Measurements from ENCODE around the gene TANK.
"Not testable (repeated sequence)": the region's sequence is repeated elsewhere in the genome, so short reads cannot be mapped to it uniquely, and the experiment has no call there.

TANK gene

GRCh38 chr2:161178756-161179155 lies 18.5 kb downstream of the TANK start:
- TF ChIP-seq SNAI2 (CRISPR knock-in tag; IDR thresholded peaks at IDR 0.05), result no peak
- TF ChIP-seq TOX (CRISPR knock-in tag; IDR thresholded peaks at IDR 0.05; ENCODE audit: borderline replicate concordance), result no peak
- no peak for TF ChIP-seq ZFP3 (CRISPR knock-in tag; IDR thresholded peaks at IDR 0.05)
- no peak for TF ChIP-seq PPARA (CRISPR knock-in tag; IDR thresholded peaks at IDR 0.05; ENCODE audit: borderline replicate concordance)
- TF ChIP-seq PATZ1 (CRISPR knock-in tag; IDR thresholded peaks at IDR 0.05; ENCODE audit: borderline replicate concordance), result no peak
- TF ChIP-seq ZNF70 (CRISPR knock-in tag; IDR thresholded peaks at IDR 0.05), result no peak
- TF ChIP-seq RARB (CRISPR knock-in tag; IDR thresholded peaks at IDR 0.05), result no peak
- no peak for TF ChIP-seq CSDC2 (CRISPR knock-in tag; IDR thresholded peaks at IDR 0.05)
- TF ChIP-seq ESRRG (CRISPR knock-in tag; IDR thresholded peaks at IDR 0.05), result no peak
- no peak for TF ChIP-seq GLIS3 (CRISPR knock-in tag; IDR thresholded peaks at IDR 0.05)
- no peak for TF ChIP-seq ZFP30 (CRISPR knock-in tag; IDR thresholded peaks at IDR 0.05)
- no peak for TF ChIP-seq CREB5 (CRISPR knock-in tag; IDR thresholded peaks at IDR 0.05; ENCODE audit: low read depth)
- no peak for ATAC-seq

- no peak for TF ChIP-seq GLIS3 (CRISPR knock-in tag; IDR thresholded peaks at IDR 0.05)
These were observed 29.8 kb downstream of the TANK start for GRCh38 chr2:161190050-161190449.

GRCh38 chr2:161195602-161196001 lies 35.4 kb downstream of the TANK start:
- not testable (repeated sequence) for ATAC-seq

More at GRCh38 chr2:161190050-161190449, 29.8 kb downstream of the TANK start:
- no peak for ATAC-seq

- ATAC-seq, result no peak
- TF ChIP-seq ZNF565 (CRISPR knock-in tag; conservative IDR thresholded peaks at IDR 0.05; ENCODE audit: low read depth) (no peak), BACH2 (CRISPR knock-in tag; IDR thresholded peaks at IDR 0.05; ENCODE audit: borderline replicate concordance) (no peak), ZFP3 (CRISPR knock-in tag; IDR thresholded peaks at IDR 0.05) (no peak), PPARA (CRISPR knock-in tag; IDR thresholded peaks at IDR 0.05; ENCODE audit: borderline replicate concordance) (no peak), TOX (CRISPR knock-in tag; IDR thresholded peaks at IDR 0.05; ENCODE audit: borderline replicate concordance) (no peak), ZC3H10 (CRISPR knock-in tag; IDR thresholded peaks at IDR 0.05) (no peak)
These were observed 39.9 kb downstream of the TANK start for GRCh38 chr2:161199912-161200701.

GRCh38 chr2:161204846-161205245 lies 44.6 kb downstream of the TANK start:
- TF ChIP-seq PPARA (CRISPR knock-in tag; IDR thresholded peaks at IDR 0.05; ENCODE audit: borderline replicate concordance) (no peak), ISL1 (CRISPR knock-in tag; IDR thresholded peaks at IDR 0.05) (no peak), CSRNP3 (CRISPR knock-in tag; IDR thresholded peaks at IDR 0.05) (no peak), TCF4 (CRISPR knock-in tag; IDR thresholded peaks at IDR 0.05; ENCODE audit: borderline replicate concordance) (no peak), ZC3H10 (CRISPR knock-in tag; IDR thresholded peaks at IDR 0.05) (no peak), ZNF8 (CRISPR knock-in tag; IDR thresholded peaks at IDR 0.05) (no peak), ARNTL (CRISPR knock-in tag; IDR thresholded peaks at IDR 0.05; ENCODE audit: borderline replicate concordance, low read depth) (no peak), TSHZ2 (CRISPR knock-in tag; IDR thresholded peaks at IDR 0.05) (no peak), ZNF70 (CRISPR knock-in tag; IDR thresholded peaks at IDR 0.05) (no peak), ZNF565 (CRISPR knock-in tag; conservative IDR thresholded peaks at IDR 0.05; ENCODE audit: low read depth) (no peak), CSDC2 (CRISPR knock-in tag; IDR thresholded peaks at IDR 0.05) (no peak), ZFP3 (CRISPR knock-in tag; IDR thresholded peaks at IDR 0.05) (no peak), RARB (CRISPR knock-in tag; IDR thresholded peaks at IDR 0.05) (no peak), POU6F1 (CRISPR knock-in tag; IDR thresholded peaks at IDR 0.05; ENCODE audit: borderline replicate concordance, low read depth) (no peak), GLIS3 (CRISPR knock-in tag; IDR thresholded peaks at IDR 0.05) (no peak), ZFP30 (CRISPR knock-in tag; IDR thresholded peaks at IDR 0.05) (no peak), OSR1 (CRISPR knock-in tag; IDR thresholded peaks at IDR 0.05) (no peak), PATZ1 (CRISPR knock-in tag; IDR thresholded peaks at IDR 0.05; ENCODE audit: borderline replicate concordance) (no peak)
- no peak for ATAC-seq
